ENCODE data around the gene OPA1. TPM values are rescaled to one million over a fixed set of nuclear protein-coding genes. Genes with fewer than 3 reads are reported as not detected.

OPA1 gene
- total and polyA plus RNA-seq, 10 donors, result 9.8 to 58.2 (median 50.1) TPM

- WGBS, 5 donors, result 91 to 97% (median 93%) methylated on average over 3 of the region's 3 CpGs
Measured at GRCh38 chr3:193641440-193641775, 48.4 kb downstream of the OPA1 start.

GRCh38 chr3:193645806-193646205, 52.8 kb downstream of the OPA1 start:
- Histone ChIP-seq H3K27me3 (replicated peaks in 1 of 7) (no peaks in the 10 kb centered on the region), H3K4me3 (no peak overlapping the region), H3K4me1 (no peaks in the 10 kb centered on the region), H3K9me3 (no peaks in the 10 kb centered on the region), H3K36me3 (peaks cover 5 to 100% (median 72%) of the 10 kb centered on the region in 6 donors), H3K27ac (no peak overlapping the region)
- 87 to 95% (median 94%) methylated on average over 6 of the region's 6 CpGs for WGBS, 5 donors
- intact Hi-C loops (cut with DNase I; ENCODE audit: low total_unique reads), result no loop called here
- TF ChIP-seq POLR2A (IDR thresholded peaks at IDR 0.05) (no peak), CTCF (IDR thresholded peaks at IDR 0.05 in 8 of 11, conservative IDR thresholded peaks at IDR 0.05 in 3 of 11) (no peak), POLR2AphosphoS5 (IDR thresholded peaks at IDR 0.05) (no peak)
- DNase-seq, result no peak

More at GRCh38 chr3:193641440-193641775, 48.4 kb downstream of the OPA1 start:
- no peaks in the 10 kb centered on the region for H3K9me3 ChIP-seq
- H3K4me3 ChIP-seq, result no peak overlapping the region
- H3K27ac ChIP-seq, result no peak overlapping the region
- no peak for DNase-seq
- intact Hi-C loops (cut with DNase I; ENCODE audit: low total_unique reads), result no loop called here
- no peak for TF ChIP-seq POLR2A (IDR thresholded peaks at IDR 0.05)
- no peak for TF ChIP-seq CTCF (IDR thresholded peaks at IDR 0.05 in 8 of 11, conservative IDR thresholded peaks at IDR 0.05 in 3 of 11)
- no peaks in the 10 kb centered on the region for H3K27me3 ChIP-seq (replicated peaks in 1 of 7)
- peaks cover 5 to 100% (median 74%) of the 10 kb centered on the region in 6 donors for H3K36me3 ChIP-seq
- no peaks in the 10 kb centered on the region for H3K4me1 ChIP-seq

GRCh38 chr3:193648542-193649076, 55.6 kb downstream of the OPA1 start:
- WGBS, 5 donors, result 91 to 97% (median 96%) methylated on average over 2 of the region's 2 CpGs
- Histone ChIP-seq H3K9me3 (no peaks in the 10 kb centered on the region), H3K4me3 (no peak overlapping the region), H3K27me3 (replicated peaks in 1 of 7) (no peaks in the 10 kb centered on the region), H3K4me1 (no peaks in the 10 kb centered on the region), H3K36me3 (peaks cover 5 to 97% (median 56%) of the 10 kb centered on the region in 6 donors), H3K27ac (no peak overlapping the region)
- intact Hi-C loops (cut with DNase I; ENCODE audit: low total_unique reads), result no loop called here
- TF ChIP-seq CTCF (IDR thresholded peaks at IDR 0.05 in 8 of 11, conservative IDR thresholded peaks at IDR 0.05 in 3 of 11), result no peak
- no peak for TF ChIP-seq POLR2A (IDR thresholded peaks at IDR 0.05)
- TF ChIP-seq POLR2AphosphoS5 (IDR thresholded peaks at IDR 0.05), result no peak
- DNase-seq, result no peak

- Histone ChIP-seq H3K9me3 (no peaks in the 10 kb centered on the region), H3K36me3 (peaks cover 0 to 97% (median 48%) of the 10 kb centered on the region in 6 donors), H3K4me1 (no peaks in the 10 kb centered on the region), H3K4me3 (no peak overlapping the region), H3K27ac (no peak overlapping the region), H3K27me3 (replicated peaks in 1 of 7) (no peaks in the 10 kb centered on the region)
- intact Hi-C loops (cut with DNase I; ENCODE audit: low total_unique reads), result no loop called here
- 89 to 99% (median 97%) methylated on average over 2 of the region's 2 CpGs for WGBS, 5 donors
- TF ChIP-seq CTCF (IDR thresholded peaks at IDR 0.05 in 8 of 11, conservative IDR thresholded peaks at IDR 0.05 in 3 of 11), result no peak
- no peak for TF ChIP-seq POLR2AphosphoS5 (IDR thresholded peaks at IDR 0.05)
- no peak for TF ChIP-seq POLR2A (IDR thresholded peaks at IDR 0.05)
- no peak for DNase-seq
Measured at GRCh38 chr3:193650585-193650984, 57.6 kb downstream of the OPA1 start.

Data from spleen (tissue), 11 donors.